Activated CD8-positive, alpha-beta memory T cell treated with anti-CD3 and anti-CD28 coated beads, Interleukin-2, amount 10 ng/mL, durations not matched to agents 7 days and 5 days (primary cell): ENCODE results near the gene MRPL11. TPM values are rescaled to one million over a fixed set of nuclear protein-coding genes. Genes with fewer than 3 reads are reported as not detected.

ENCODE experiments used
- ATAC-seq: fragments of 150-1000 bp; cut with Tn5 transposase; one replicate; pipeline ENCODE4 v1.10.0; 2021; ENCODE audit warnings: moderate library complexity
- CTCF ChIA-PET: fragments of 350-600 bp; sonication (Branson Sonifier 250); formaldehyde crosslinking; loops from one replicate; lab custom pipeline; 2021; ENCODE audit warnings: antibody characterized with exemption; lab: Charles Lee
- DNase-seq: peaks from one replicate; pipeline ENCODE4 v3.0.0-alpha.2; 2020
- H3K27ac Mint-ChIP-seq: one replicate; pipeline ENCODE4 v1.8.0; 2021; ENCODE audit warnings: mild to moderate bottlenecking, mixed read lengths
- H3K27me3 Mint-ChIP-seq: one replicate; pipeline ENCODE4 v1.8.0; 2021; ENCODE audit warnings: mixed read lengths
- H3K36me3 Mint-ChIP-seq: one replicate; pipeline ENCODE4 v1.8.0; 2021; ENCODE audit warnings: mild to moderate bottlenecking, mixed read lengths
- H3K4me1 Mint-ChIP-seq: one replicate; pipeline ENCODE4 v1.8.0; 2021; ENCODE audit warnings: mixed read lengths
- H3K4me3 Mint-ChIP-seq: one replicate; pipeline ENCODE4 v1.8.0; 2021; ENCODE audit warnings: mild to moderate bottlenecking, moderate library complexity, mixed read lengths
- H3K9me3 Mint-ChIP-seq: one replicate; pipeline ENCODE4 v1.8.0; 2022; ENCODE audit warnings: low read depth, mixed read lengths
- total RNA-seq, 2 experiments: library from RNA; stranded (reverse); gene quantifications; one replicate each; pipeline ENCODE4 v1.2.3, GENCODE V29; 2021

The MRPL11 gene
- total RNA-seq, 2 experiments from 2014 or later: 75.5 to 91.3 TPM

DNA sequence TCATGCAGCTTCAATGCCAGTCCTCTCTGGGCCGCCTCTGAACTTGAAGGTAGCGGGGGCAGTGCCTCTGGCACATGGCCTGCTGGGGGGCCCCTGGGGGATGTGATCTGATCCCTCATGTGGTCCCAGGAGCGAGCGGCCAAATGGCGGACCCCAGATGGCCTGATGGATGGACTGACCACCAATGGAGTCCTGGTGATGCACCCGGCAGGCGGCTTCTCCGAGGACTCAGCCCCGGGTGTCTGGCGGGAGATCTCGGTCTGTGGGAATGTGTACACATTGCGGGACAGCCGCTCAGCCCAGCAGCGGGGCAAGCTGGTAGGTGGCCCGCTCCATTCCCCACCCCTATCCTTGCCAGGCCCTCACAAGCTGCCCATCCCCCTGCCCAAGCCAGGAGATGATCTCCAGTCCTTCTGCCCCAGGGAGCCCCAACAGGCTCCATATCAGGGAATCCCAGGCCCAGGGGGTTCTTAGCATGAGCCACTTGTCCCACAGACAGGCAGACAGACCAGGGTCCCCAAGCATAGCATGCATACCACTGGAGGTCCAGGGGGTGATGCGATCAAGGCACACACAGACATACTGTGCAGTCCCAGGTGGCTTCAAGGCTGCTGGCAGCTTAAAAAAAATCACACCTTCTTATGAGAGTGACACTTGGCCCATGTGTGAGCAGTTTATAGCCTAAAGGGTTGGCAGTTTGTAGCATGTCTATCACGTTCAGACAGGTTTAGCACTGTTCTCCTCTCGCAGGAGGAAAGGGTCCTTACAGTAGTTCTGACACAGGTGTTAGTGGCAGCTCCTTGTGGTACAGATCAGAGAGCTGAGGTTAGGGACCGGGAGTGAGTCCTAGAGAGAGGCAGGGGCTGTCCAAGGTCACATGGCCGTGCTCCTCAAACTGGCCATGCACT, 35.2 kb upstream of the MRPL11 start:
- no peaks in the 10 kb centered on the region for H3K9me3 Mint-ChIP-seq
- DNase-seq: no peak
- no peaks in the 10 kb centered on the region for H3K27me3 Mint-ChIP-seq
- H3K27ac Mint-ChIP-seq: no peak overlapping the region
- no peak overlapping the region for H3K4me3 Mint-ChIP-seq
- ATAC-seq: no peak
- peaks cover 4% of the 10 kb centered on the region for H3K4me1 Mint-ChIP-seq
- no peaks in the 10 kb centered on the region for H3K36me3 Mint-ChIP-seq
- CTCF ChIA-PET: no interaction called here

DNA sequence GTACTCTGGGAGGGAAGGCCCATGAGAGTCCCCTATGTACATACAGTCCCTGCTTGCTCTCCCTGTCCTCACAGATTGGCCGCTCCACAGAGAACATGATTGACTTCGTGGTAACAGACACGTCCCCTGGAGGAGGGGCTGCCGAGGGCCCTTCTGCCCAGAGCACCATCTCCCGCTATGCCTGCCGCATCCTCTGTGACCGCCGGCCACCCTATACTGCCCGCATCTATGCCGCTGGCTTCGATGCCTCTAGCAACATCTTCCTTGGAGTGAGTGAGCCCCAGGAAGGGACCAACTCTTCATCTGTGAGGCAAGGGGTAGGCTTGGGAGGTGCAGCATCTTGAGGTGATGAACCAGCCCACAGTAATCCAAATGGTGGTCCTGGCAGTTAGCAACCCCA, 34.5 kb upstream of the MRPL11 start:
- no peaks in the 10 kb centered on the region for H3K9me3 Mint-ChIP-seq
- no peaks in the 10 kb centered on the region for H3K27me3 Mint-ChIP-seq
- no peak overlapping the region for H3K27ac Mint-ChIP-seq
- ATAC-seq (no peak), DNase-seq (no peak)
- peaks cover 3% of the 10 kb centered on the region for H3K4me1 Mint-ChIP-seq
- CTCF ChIA-PET: no interaction called here
- H3K36me3 Mint-ChIP-seq: no peaks in the 10 kb centered on the region
- no peak overlapping the region for H3K4me3 Mint-ChIP-seq

GRCh38 chr11:66472054-66472453, 33.4 kb upstream of the MRPL11 start:
- no peak for ATAC-seq
- CTCF ChIA-PET: no interaction called here
- no peak for DNase-seq
- Mint-ChIP-seq H3K27ac (no peak overlapping the region), H3K4me3 (no peak overlapping the region), H3K4me1 (peaks cover 10% of the 10 kb centered on the region), H3K9me3 (no peaks in the 10 kb centered on the region), H3K27me3 (no peaks in the 10 kb centered on the region), H3K36me3 (no peaks in the 10 kb centered on the region)

DNA sequence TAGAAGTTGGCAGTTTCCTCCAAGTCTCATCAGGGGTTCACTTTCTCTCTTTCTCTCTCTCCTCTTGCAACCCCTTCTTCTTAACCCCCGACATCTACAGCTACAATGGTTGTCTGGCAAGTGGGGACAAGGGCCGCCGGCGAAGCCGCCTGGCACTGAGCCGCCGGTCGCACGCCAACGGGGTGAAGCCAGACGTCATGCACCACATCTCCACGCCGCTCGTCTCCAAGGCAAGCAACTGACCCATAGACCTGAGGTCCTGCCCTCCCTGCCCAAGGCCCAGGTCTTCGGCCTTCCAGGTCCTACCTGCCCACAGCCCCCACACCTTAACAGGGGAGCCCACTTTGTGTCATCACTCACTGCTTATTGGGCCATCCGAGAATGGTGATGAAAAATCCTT, 32.5 kb upstream of the MRPL11 start:
- Mint-ChIP-seq H3K9me3 (no peaks in the 10 kb centered on the region), H3K4me3 (no peak overlapping the region), H3K4me1 (peaks cover 10% of the 10 kb centered on the region), H3K27me3 (no peaks in the 10 kb centered on the region), H3K36me3 (no peaks in the 10 kb centered on the region), H3K27ac (no peak overlapping the region)
- no peak for DNase-seq
- CTCF ChIA-PET: no interaction called here
- no peak for ATAC-seq

DNA sequence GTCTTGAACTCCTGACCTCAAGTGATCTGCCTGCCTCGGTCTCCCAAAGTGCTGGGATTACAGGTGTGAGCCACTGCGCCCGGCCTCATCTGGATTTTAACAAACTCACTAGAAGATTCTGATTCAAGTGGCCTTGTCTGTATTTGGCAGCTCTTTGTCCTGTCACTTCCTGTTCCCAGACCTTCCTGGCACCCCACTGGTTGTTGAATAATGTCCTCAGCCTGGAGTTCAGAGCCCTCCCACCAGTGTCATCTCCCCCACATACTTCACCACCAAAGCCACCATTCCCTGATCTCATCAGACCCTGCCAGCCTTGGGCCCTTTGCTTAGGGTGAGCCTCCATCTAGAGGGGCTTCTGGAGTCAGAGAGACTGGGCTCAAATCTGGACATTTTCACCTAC, 31.4 kb upstream of the MRPL11 start:
- Mint-ChIP-seq H3K4me3 (no peak overlapping the region), H3K27ac (no peak overlapping the region), H3K36me3 (no peaks in the 10 kb centered on the region), H3K9me3 (no peaks in the 10 kb centered on the region), H3K27me3 (no peaks in the 10 kb centered on the region), H3K4me1 (peaks cover 15% of the 10 kb centered on the region)
- CTCF ChIA-PET: interaction anchor here (0.6 to 5.2 kb wide), 2 partner anchors 10 to 1709 kb away, joined by 3 to 43 read pairs; partner anchors contain the start of gene DPP3
- no peak for DNase-seq
- no peak for ATAC-seq

DNA sequence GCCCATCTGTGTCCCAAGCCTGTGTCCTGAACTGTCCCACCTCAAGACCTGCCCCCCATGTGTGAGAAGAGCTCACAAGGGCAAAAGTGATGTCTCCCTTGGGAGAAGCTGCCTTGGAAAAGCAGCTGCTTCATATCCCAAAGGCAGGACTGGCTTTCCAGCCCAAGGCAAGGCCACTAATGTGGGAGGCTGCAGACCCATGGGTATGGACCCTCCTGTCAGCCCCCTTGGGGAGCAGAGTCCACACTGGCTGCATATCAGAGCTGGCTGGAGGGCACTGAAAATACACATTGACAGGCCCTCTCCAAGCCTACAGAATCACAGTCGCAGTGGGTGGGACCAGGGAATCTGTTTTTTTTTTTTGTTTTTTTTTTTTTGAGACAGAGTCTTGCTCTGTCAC, 30.8 kb upstream of the MRPL11 start:
- Mint-ChIP-seq H3K4me3 (no peak overlapping the region), H3K4me1 (peaks cover 15% of the 10 kb centered on the region), H3K9me3 (no peaks in the 10 kb centered on the region), H3K27me3 (no peaks in the 10 kb centered on the region), H3K27ac (no peak overlapping the region), H3K36me3 (no peaks in the 10 kb centered on the region)
- CTCF ChIA-PET: interaction anchor here (2.1 to 5.2 kb wide), 2 partner anchors 10 to 31 kb away, joined by 6 to 43 read pairs; partner anchors contain the start of genes DPP3 and MRPL11
- ATAC-seq (no peak), DNase-seq (no peak)

- Mint-ChIP-seq H3K27ac (no peak overlapping the region), H3K9me3 (no peaks in the 10 kb centered on the region), H3K4me3 (no peak overlapping the region), H3K4me1 (peaks cover 15% of the 10 kb centered on the region), H3K36me3 (no peaks in the 10 kb centered on the region), H3K27me3 (no peaks in the 10 kb centered on the region)
- DNase-seq (no peak), ATAC-seq (no peak)
- CTCF ChIA-PET: interaction anchor here (1.0 to 5.2 kb wide), 3 partner anchors 11 to 61 kb away, joined by 3 to 43 read pairs (median 6); partner anchors contain the start of genes DPP3 and MRPL11
Observed at GRCh38 chr11:66468691-66469090, 30.0 kb upstream of the MRPL11 start.

DNA sequence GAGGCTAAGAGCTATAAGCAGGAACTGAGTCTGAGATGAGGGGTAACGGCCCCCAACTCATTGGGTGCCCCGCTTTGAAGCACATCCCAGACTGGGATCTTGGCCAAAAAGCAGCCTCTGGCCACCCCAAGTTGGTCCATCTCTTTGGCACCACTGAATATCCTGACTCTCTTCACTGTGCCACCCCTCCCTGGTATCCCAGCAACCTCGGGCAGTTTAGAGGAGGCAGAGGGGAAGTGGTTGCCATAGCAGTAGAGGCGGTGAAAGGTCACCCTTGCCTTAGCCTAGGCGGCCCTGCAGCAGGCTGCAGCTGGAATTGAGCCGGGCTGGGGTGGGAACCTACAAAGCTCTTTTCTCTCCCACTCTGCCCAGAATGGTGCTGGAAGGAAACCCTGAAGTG, 29.1 kb upstream of the MRPL11 start:
- Mint-ChIP-seq H3K36me3 (no peaks in the 10 kb centered on the region), H3K4me3 (peak overlapping the region; percentile 77), H3K9me3 (no peaks in the 10 kb centered on the region), H3K27ac (peak overlapping the region; percentile 75), H3K27me3 (no peaks in the 10 kb centered on the region), H3K4me1 (peaks cover 22% of the 10 kb centered on the region)
- CTCF ChIA-PET: interaction anchor here (1.0 to 5.2 kb wide), 5 partner anchors 12 to 195 kb away, joined by 3 to 43 read pairs (median 3); partner anchors contain the start of genes DPP3 and MRPL11
- ATAC-seq: no peak
- DNase-seq: no peak

- CTCF ChIA-PET: interaction anchor here (0.6 to 5.2 kb wide), 8 partner anchors 12 to 213 kb away, joined by 3 to 43 read pairs (median 3); partner anchors contain the start of genes DPP3, MRPL11 and RBM4B
- peaks cover 26% of the 10 kb centered on the region for H3K4me1 Mint-ChIP-seq
- H3K4me3 Mint-ChIP-seq: peak overlapping the region; percentile 80
- peak; percentile 62 for ATAC-seq
- no peak for DNase-seq
- H3K27ac Mint-ChIP-seq: peak overlapping the region; percentile 75
- H3K9me3 Mint-ChIP-seq: no peaks in the 10 kb centered on the region
- no peaks in the 10 kb centered on the region for H3K27me3 Mint-ChIP-seq
- no peaks in the 10 kb centered on the region for H3K36me3 Mint-ChIP-seq
Observed at GRCh38 chr11:66467034-66467659, 28.5 kb upstream of the MRPL11 start.

DNA sequence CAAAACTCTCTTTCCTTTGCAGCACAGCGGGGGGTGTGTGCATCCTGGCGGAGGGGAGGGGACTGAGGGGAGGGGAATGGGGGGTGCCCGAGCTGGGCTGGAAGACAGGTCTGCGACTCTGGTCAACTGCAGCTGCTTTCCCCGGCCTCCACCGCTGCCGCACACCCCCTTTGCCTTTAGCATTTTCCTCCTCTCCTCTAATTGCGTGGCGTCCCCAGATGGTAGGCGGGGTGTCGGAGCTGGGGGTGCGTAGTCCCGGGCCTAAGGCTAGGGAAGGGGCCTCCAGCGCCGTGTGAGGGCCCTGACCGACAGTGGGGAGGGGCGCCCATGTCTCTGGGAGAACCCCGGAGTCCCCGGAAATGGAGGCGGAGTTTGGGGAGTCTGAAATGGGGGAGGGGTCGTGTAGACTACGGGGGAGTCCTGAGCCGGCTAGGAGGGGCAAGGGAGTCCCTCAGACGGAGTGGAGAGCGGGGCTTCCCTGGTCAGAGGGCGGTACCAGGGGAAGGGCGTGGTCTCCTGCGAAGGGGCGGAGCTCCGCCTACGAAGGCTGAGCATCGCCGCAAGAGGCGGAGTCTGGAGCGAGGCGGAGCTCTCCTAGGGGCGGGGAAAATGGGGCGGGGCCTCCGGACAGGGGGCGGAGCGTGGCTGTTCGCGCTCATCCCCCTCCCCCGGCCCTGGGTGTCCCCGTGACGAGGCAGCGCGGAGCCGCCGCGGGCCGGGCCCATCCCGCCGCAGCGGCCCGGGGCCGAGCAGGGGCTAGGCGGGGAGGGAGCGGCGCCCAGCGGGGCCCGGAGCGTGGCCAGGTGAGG, 27.8 kb upstream of the MRPL11 start, which contains the start of gene PELI3:
TSS of gene PELI3 (plus strand) at position 681 of the 809 bp plus-strand sequence. CDS start 1,224 bp downstream, outside the sequence.
- H3K36me3 Mint-ChIP-seq: peaks cover 1% of the 10 kb centered on the region
- peak within 1 kb of the TSS; percentile 75 for H3K27ac Mint-ChIP-seq
- peak within 1 kb of the TSS; percentile 80 for H3K4me3 Mint-ChIP-seq
- CTCF ChIA-PET: interaction anchor here (0.6 to 5.2 kb wide), 8 partner anchors 13 to 214 kb away, joined by 3 to 43 read pairs (median 3); partner anchors contain the start of genes DPP3, MRPL11 and RBM4B
- peaks cover 27% of the 10 kb centered on the region for H3K4me1 Mint-ChIP-seq
- DNase-seq: peak; percentile 95
- H3K9me3 Mint-ChIP-seq: no peaks in the 10 kb centered on the region
- H3K27me3 Mint-ChIP-seq: no peaks in the 10 kb centered on the region
- peak; percentile 91 for ATAC-seq

DNA sequence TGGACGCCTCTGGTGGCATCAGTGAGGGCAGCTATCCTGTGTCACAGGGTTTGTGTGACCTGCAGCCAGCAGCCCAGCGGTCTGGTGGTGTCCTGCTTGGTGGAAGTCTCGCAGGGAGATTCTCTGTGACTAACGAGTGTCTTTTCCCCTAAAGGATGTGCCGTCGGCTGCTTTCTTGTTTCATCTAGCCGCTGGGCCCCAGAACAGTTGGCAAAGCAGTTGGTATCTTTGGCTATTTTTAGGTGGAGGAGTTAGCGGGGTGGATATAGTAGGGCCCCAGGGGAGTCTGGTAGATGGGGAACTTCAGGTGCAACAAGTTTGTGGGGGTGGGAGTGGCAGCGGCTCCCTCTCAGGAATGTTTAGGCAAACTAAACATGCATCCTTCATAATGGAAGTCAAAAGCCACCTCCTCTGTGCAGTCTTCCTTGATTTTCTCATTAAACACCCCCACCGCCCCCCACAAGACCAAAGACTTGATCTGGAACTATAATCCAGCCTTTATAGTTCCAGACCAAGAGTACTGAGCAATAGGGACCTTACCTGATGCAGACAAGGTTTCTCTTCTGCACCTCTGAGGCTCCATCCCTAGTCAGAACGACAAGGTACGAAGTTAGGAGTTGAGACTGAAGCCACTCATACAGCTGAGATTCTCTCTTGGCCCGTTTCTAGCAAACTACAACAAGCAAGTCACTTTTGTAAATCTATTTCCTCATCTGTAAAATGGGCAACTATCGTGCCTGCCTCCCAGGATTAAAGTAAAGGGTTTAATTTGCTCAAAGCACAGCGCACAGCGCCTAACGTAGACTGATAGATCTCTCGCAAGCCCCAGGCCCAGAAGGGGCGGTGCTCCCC, 27.0 kb upstream of the MRPL11 start:
- Mint-ChIP-seq H3K36me3 (peaks cover 1% of the 10 kb centered on the region), H3K4me1 (peaks cover 27% of the 10 kb centered on the region), H3K4me3 (peak overlapping the region; percentile 80), H3K9me3 (no peaks in the 10 kb centered on the region), H3K27ac (peak overlapping the region; percentile 74), H3K27me3 (no peaks in the 10 kb centered on the region)
- CTCF ChIA-PET: interaction anchor here (1.0 to 5.2 kb wide), 5 partner anchors 14 to 215 kb away, joined by 3 to 43 read pairs (median 3); partner anchors contain the start of genes DPP3 and MRPL11
- DNase-seq (no peak), ATAC-seq (no peak)

- ATAC-seq (no peak), DNase-seq (no peak)
- Mint-ChIP-seq H3K36me3 (peaks cover 1% of the 10 kb centered on the region), H3K27me3 (no peaks in the 10 kb centered on the region), H3K9me3 (no peaks in the 10 kb centered on the region), H3K4me1 (peaks cover 27% of the 10 kb centered on the region), H3K27ac (no peak overlapping the region), H3K4me3 (no peak overlapping the region)
- CTCF ChIA-PET: interaction anchor here (1.3 to 1.5 kb wide), 2 partner anchors 26 to 56 kb away, joined by 3 to 6 read pairs; partner anchors contain the start of gene MRPL11
Observed at GRCh38 chr11:66464916-66465315, 26.3 kb upstream of the MRPL11 start.
